Fibroblast of the conjunctiva (primary cell): ENCODE data around the gene SLC44A5.
"Not testable (repeated sequence)": the region's sequence is repeated elsewhere in the genome, so short reads cannot be mapped to it uniquely, and the experiment has no call there.

Experiments used
- DNase-seq: peaks from one replicate; pipeline ENCODE4 v3.0.0-alpha.2; 2010; ENCODE audit warnings: low read depth

Gene SLC44A5

GRCh38 chr1:75520862-75521475 lies 89.9 kb downstream of the SLC44A5 start:
- no peak for DNase-seq

DNA sequence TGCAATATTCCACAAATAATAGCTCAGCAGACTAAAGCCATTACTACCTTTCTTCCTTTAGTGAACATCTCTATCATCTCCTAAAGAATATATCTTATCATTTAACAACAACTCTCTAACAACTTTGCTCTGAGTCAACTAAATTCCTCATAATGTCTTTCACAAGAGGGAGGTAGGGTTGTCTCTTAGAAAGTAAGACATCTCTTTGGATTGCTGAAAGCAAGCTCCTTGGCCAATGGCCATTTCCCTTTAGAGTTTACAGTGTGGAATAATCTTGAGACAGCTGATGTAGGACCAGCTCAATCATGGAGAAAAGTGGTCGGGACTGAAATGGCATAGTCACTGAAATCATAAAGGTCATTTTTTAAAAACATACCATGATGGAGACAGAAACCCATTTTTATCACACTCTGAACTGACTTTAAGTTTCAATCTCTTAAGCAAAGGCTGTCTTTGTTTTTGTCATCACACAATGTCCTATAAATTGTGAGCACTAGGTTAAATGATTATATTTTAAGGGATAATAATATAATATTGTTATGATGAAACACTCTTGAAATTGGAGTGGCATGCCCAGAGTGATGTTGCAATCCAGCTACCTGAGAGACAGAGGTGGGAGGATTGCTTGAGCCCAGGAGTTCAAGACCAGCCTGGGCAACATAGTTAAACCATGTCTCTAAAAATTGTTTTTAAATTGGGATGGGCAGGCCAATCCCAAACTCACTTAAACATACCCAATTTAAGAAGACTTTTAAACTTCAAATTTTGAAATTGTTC lies 91.1 kb downstream of the SLC44A5 start:
- DNase-seq, result no peak

DNA sequence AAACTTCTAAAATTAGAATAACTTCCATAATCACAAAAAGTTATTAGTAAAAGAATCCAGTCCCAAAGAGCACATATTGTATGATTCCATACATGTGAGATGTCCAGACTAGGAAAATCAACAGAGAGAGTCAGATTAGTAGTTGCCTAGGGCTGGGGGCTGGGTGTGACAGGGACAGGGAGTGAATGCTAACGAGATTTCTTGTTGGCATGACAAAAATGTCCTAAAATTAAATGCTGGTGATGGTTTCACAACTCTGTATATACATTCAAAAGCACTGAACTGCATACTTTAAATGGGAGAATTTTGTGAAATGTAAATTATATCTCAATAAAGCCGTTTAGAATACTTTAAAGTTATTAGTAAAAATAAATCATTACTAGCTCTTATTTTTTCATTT lies 92.2 kb downstream of the SLC44A5 start:
- no peak for DNase-seq

DNA sequence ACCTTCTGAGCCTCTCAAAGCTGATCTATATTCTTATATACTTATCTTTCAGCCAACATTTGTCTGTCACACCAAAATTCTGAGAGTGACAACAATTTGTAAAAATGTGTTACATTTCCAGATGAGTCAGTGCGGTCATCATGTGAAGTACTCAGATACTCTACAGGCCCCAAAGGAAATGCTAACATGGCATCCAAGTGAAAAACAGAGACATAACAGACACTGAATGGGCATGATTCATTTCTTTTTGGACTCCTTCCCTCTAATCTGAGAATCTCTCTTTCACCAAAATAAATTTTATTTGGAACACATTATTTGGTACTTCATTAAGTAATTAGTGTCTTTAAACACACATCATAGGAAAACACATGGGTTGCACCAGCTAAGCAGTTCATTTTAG lies 96.6 kb downstream of the SLC44A5 start:
- no peak for DNase-seq

DNA sequence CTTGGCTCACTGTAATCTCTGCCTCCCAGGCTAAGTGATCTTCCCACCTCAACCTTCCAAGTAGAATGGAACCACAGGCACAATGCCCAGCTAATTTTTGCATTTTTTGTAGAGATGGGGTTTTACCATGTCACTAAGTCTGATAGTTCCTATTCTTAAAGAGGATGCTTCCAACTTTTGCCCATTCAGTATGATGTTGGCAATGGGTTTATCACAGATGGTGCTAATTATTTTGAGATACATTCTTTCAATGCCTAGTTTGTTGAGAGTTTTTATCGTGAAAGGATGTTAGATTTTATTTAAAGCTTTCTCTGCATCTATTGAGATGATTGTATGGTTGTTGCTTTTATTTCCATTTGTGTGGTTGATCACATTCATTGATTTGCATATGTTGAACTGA lies 103.9 kb downstream of the SLC44A5 start:
- DNase-seq, result no peak

- no peak for DNase-seq
Measured at GRCh38 chr1:75503221-75503974, 107.5 kb downstream of the SLC44A5 start.

- DNase-seq, result no peak
Measured at GRCh38 chr1:75502776-75503175, 108.1 kb downstream of the SLC44A5 start.

GRCh38 chr1:75501577-75502295 lies 109.2 kb downstream of the SLC44A5 start:
- DNase-seq, result no peak

- no peak for DNase-seq
Measured at GRCh38 chr1:75492011-75492410, 118.9 kb downstream of the SLC44A5 start.

DNA sequence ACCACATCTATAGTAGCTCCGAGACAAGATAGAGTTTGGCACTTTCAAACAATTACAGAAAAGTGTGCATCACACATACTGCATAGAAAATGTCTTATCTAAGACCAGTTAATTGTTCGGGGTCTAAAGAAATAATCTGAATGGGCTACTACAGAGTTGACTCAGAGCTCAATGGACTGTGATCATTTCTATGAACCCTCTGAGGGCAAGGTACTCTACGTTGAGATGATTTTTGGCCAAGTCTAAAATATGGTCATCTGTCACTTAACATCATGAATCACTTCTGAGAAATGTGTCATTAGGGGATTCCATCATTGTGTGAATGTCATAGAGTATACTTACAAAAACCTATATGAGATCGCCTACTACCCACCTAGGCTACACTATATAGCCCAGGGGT lies 123.5 kb downstream of the SLC44A5 start:
- no peak for DNase-seq

- DNase-seq, result no peak
Measured at GRCh38 chr1:75484789-75485188, 126.1 kb downstream of the SLC44A5 start.

GRCh38 chr1:75482951-75483350 lies 128.0 kb downstream of the SLC44A5 start:
- no peak for DNase-seq

GRCh38 chr1:75476486-75476885 lies 134.4 kb downstream of the SLC44A5 start:
- DNase-seq, result not testable (repeated sequence)

- no peak for DNase-seq
Measured at GRCh38 chr1:75475696-75476095, 135.2 kb downstream of the SLC44A5 start.

GRCh38 chr1:75472971-75473603 lies 137.8 kb downstream of the SLC44A5 start:
- no peak for DNase-seq

DNA sequence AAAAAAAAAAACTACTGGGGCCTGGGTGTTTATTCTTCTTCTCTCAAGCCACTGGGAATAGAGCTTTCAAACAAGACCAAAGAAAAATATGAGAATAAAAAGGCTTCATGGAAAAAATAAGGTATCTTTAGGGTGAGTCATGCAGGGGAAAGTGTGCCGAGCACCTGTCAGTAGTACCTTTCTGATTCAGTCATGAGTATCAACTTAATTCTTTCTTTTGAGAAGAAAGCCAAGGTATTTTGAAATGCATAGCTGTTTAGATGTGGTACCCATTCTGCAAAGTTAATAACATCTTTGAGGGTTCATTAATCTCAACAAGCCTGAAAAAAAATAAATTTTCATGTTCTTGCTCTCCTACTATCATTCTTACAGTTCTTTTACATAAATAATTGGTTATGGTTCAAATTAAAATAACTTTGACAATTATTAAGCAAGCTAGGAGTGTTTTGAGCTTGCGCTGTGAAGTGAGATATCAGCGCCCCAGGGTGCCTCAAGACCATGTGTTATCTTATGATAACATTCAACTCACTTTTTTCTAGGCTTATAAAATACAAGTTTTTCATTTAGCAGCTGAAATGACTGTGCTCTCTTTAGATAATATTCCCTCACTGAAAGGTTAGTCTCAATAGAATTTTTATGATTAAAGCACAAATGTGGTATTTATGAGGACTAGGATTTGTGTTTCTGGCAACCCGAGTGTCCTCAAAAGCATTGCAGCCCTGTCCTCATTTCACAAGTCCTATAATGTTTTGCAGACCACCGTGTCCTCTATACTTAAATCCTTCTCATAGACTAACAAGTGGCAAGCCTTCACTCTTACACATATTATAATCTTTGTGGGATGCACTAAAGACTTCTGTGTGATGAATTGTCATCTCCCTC lies 138.6 kb downstream of the SLC44A5 start:
- DNase-seq, result no peak

DNA sequence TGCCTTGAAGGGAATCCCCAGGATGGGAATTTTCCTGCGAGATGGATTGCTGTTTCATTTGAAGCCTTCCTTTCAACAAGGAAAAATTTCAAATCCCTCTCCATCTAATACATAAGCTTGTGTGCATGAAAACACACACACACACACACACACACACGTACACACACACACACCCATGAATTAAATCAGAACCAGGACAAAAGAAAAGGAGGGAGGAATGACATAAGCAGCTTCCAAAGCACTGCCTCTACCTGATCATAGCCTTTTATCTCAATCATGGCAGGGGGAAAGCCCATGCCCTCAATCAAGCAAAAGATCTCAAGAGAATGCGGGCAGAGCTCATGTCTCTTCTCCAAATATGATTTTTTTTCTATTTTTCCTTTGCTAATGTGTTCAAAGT lies 139.7 kb downstream of the SLC44A5 start:
- no peak for DNase-seq

GRCh38 chr1:75470448-75470847 lies 140.5 kb downstream of the SLC44A5 start:
- no peak for DNase-seq

GRCh38 chr1:75469586-75470173 lies 141.2 kb downstream of the SLC44A5 start:
- DNase-seq, result no peak

DNA sequence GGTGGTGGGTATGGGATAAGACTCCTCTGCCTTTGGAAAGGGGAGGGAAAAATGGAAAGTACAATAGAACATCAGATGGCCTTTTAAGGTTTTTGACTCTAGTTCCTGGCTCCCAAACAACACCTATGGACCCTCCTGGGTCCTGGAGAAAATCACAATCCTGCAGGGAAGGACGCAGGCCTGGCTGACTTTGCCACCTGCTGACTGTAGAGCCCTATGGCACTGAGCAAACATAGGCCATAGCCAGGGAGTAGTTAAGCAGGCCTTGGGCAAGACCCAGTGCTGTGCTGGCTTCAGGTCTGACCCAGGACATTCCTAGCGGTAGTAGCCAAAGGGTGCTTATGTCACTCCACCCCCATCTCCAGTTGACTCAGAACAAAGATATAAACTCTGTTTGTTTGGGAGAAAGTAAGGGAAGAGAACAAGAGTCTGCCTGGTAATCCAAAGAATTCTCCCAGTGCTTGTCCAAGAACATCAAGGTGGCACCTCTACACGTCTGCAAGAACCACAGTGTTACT lies 149.0 kb downstream of the SLC44A5 start:
- DNase-seq, result no peak
